Common myeloid progenitor, CD34-positive (primary cell): ENCODE results near the gene TSSC4.
A peak's percentile ranks its signal among the peaks of the same experiment; 100 is the strongest.

Experiments used
- CTCF ChIA-PET: fragments of 350-600 bp; sonication (Branson Sonifier 250); formaldehyde crosslinking; loops from one replicate; lab custom pipeline; 2021; ENCODE audit warnings: antibody characterized with exemption; lab: Charles Lee
- POLR2A ChIA-PET: fragments of 350-600 bp; sonication (Branson Sonifier 250); formaldehyde crosslinking; loops from one replicate; lab custom pipeline; 2021; ENCODE audit warnings: antibody characterized with exemption; lab: Charles Lee
- DNase-seq, 3 donors: peaks; one replicate each; pipeline versions ENCODE4 v3.0.0 to v3.0.0-alpha.2; 2013
- H3K27ac ChIP-seq, 2 experiments: 1 replicate in 1 of 2; 2 replicates in 1 of 2; pipeline ENCODE4 v1.7.0; 2013; ENCODE audit warnings: inconsistent platforms in 2 of 2, low read length in 2 of 2, mild to moderate bottlenecking in 2 of 2, low read depth in 1 of 2, moderate library complexity in 1 of 2; ENCODE audit not compliant: severe bottlenecking in 2 of 2, insufficient read depth in 1 of 2, poor library complexity in 1 of 2
- H3K27me3 ChIP-seq, 5 experiments: replicated peaks in 2 of 5; 1 replicate in 3 of 5; 2 replicates in 2 of 5; pipeline versions ENCODE4 v1.6.1 to v1.7.0; 2013; ENCODE audit warnings: low read length in 4 of 5, mild to moderate bottlenecking in 2 of 5, moderate library complexity in 2 of 5, inconsistent platforms in 1 of 5; ENCODE audit not compliant: insufficient read depth in 5 of 5, control insufficient read depth in 4 of 5
- H3K36me3 ChIP-seq, 4 experiments: 1 replicate in 2 of 4; 2 replicates in 2 of 4; pipeline versions ENCODE4 v1.6.1 to v1.7.0; 2013; ENCODE audit warnings: low read length in 3 of 4, control low read depth in 1 of 4, mild to moderate bottlenecking in 1 of 4; ENCODE audit not compliant: control insufficient read depth in 4 of 4, insufficient read depth in 4 of 4
- H3K4me1 ChIP-seq, 4 experiments: 1 replicate in 3 of 4; 2 replicates in 1 of 4; pipeline versions ENCODE4 v1.6.1 to v1.7.1; 2013; ENCODE audit warnings: low read length in 3 of 4, mild to moderate bottlenecking in 3 of 4, control low read depth in 1 of 4, inconsistent platforms in 1 of 4, moderate library complexity in 1 of 4; ENCODE audit not compliant: control insufficient read depth in 4 of 4, insufficient read depth in 4 of 4; ENCODE audit errors: control extremely low read depth in 1 of 4
- H3K4me3 ChIP-seq, 7 experiments: 1 replicate in 4 of 7; 2 replicates in 3 of 7; pipeline versions ENCODE4 v1.5.1 to v1.7.0; 2013; ENCODE audit warnings: mild to moderate bottlenecking in 7 of 7, low read length in 6 of 7, moderate library complexity in 6 of 7, inconsistent platforms in 2 of 7, low read depth in 2 of 7, control low read depth in 1 of 7; ENCODE audit not compliant: insufficient read depth in 4 of 7, control insufficient read depth in 1 of 7; ENCODE audit errors: extremely low read depth in 1 of 7
- H3K9me3 ChIP-seq, 5 experiments: 1 replicate in 4 of 5; 2 replicates in 1 of 5; pipeline versions ENCODE4 v1.6.1 to v1.7.1; 2013; ENCODE audit warnings: low read length in 4 of 5, mild to moderate bottlenecking in 2 of 5, inconsistent platforms in 1 of 5, low read depth in 1 of 5, moderate library complexity in 1 of 5; ENCODE audit not compliant: control insufficient read depth in 4 of 5, insufficient read depth in 2 of 5; ENCODE audit errors: control extremely low read depth in 1 of 5
- WGBS: methylation state at CpG from one replicate; pipeline ENCODE4 v1.1.5; 2013; ENCODE audit not compliant: insufficient coverage; 5-methylcytosine and 5-hydroxymethylcytosine counted together

Gene TSSC4

DNA sequence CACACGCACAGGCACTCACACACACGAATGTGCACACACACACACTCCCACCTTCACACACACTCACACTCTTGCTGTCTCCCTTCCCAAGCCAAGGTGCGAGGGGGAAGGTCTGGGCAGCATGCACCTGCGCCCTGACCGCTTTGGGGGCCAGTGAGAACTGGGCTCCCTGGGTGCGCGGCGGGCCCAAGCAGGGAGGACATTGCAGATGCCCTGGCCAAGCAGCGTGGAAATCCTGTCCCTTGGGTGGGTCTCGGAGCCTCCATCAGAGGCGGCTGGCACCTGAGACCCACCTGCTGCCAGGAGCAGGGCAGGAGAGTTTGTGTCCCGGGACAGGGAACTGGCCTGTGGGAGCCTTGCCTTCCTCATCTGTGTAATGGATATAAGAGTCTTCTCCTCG, 20.2 kb upstream of the TSSC4 start:
- Histone ChIP-seq H3K27ac (no peak overlapping the region), H3K4me3 (no peak overlapping the region), H3K9me3 (no peaks in the 10 kb centered on the region), H3K27me3 (no peaks in the 10 kb centered on the region), H3K36me3 (peaks cover 0 to 21% (median 16%) of the 10 kb centered on the region in 4 experiments), H3K4me1 (peaks cover 0 to 58% (median 49%) of the 10 kb centered on the region in 4 experiments)
- DNase-seq: no peak
- CTCF ChIA-PET: no interaction called here
- POLR2A ChIA-PET: no interaction called here
- WGBS: 85% methylated on average over 9 of the region's 13 CpGs

DNA sequence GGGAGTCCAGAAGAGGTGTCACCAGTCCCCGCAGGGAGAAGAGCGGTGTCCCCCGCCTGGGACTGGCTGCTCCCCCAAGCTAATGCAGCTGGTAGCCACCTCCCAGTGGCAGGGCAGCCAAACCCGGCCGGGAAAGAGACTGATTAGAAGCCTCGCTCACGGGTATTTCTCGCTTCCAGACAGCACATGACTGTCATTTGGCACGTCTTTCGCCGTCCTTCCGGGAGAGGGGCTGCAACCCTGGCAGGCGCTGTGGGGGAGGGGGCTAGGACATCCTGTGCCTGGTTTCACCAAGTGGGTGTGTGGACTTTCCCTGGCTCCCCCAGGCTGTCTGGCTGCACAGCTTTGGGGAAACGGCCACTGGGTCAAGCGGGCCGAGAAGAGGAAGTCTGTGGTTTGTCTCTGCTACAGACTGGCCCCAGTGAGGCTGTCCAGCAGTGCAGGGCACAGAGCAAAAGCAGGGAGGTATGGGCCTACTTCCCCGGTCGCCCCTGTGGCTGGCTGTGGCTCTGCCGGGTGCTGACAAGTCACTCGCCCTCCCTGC, 19.7 kb upstream of the TSSC4 start:
- Histone ChIP-seq H3K27ac (no peak overlapping the region), H3K36me3 (peaks cover 0 to 26% (median 18%) of the 10 kb centered on the region in 4 experiments)
- CTCF ChIA-PET: no interaction called here

GRCh38 chr11:2381494-2382128, 18.9 kb upstream of the TSSC4 start:
- 96% methylated on average over 11 of the region's 11 CpGs for WGBS
- ChIA-PET CTCF (interaction anchor here (0.5 to 1.5 kb wide), 3 partner anchors 76 to 142 kb away, joined by 3 to 7 read pairs (median 3); no protein-coding TSS in a partner anchor), POLR2A (no interaction called here)
- peaks cover 0 to 67% (median 54%) of the 10 kb centered on the region in 4 experiments for H3K4me1 ChIP-seq
- H3K9me3 ChIP-seq: no peaks in the 10 kb centered on the region
- DNase-seq: no peak
- no peaks in the 10 kb centered on the region for H3K27me3 ChIP-seq
- H3K4me3 ChIP-seq: no peak overlapping the region
- peaks cover 0 to 30% (median 19%) of the 10 kb centered on the region in 4 experiments for H3K36me3 ChIP-seq
- no peak overlapping the region for H3K27ac ChIP-seq

More for the DNA sequence above, 19.7 kb upstream of the TSSC4 start:
- Histone ChIP-seq H3K9me3 (no peaks in the 10 kb centered on the region), H3K4me1 (peaks cover 0 to 61% (median 50%) of the 10 kb centered on the region in 4 experiments), H3K27me3 (no peaks in the 10 kb centered on the region), H3K4me3 (peak overlapping the region in 1 of 7 experiments; percentile 10)
- no peak for DNase-seq
- POLR2A ChIA-PET: no interaction called here
- WGBS: 94% methylated on average over 20 of the region's 20 CpGs

- no peak overlapping the region for H3K4me3 ChIP-seq
- WGBS: 90% methylated on average over 2 of the region's 11 CpGs
- no peak overlapping the region for H3K27ac ChIP-seq
- POLR2A ChIA-PET: interaction anchor here (0.6 kb wide), 1 partner anchor 699 kb away, joined by 3 read pairs; no protein-coding TSS in a partner anchor
- H3K9me3 ChIP-seq: no peaks in the 10 kb centered on the region
- CTCF ChIA-PET: interaction anchor here (1.2 to 1.5 kb wide), 4 partner anchors 77 to 150 kb away, joined by 3 to 7 read pairs (median 3); no protein-coding TSS in a partner anchor
- no peaks in the 10 kb centered on the region for H3K27me3 ChIP-seq
- H3K4me1 ChIP-seq: peaks cover 0 to 68% (median 56%) of the 10 kb centered on the region in 4 experiments
- H3K36me3 ChIP-seq: peaks cover 0 to 34% (median 20%) of the 10 kb centered on the region in 4 experiments
- DNase-seq: no peak
These were observed 18.4 kb upstream of the TSSC4 start for GRCh38 chr11:2382129-2382517.

GRCh38 chr11:2382936-2383851, 17.4 kb upstream of the TSSC4 start:
- WGBS: 60% methylated on average over 23 of the region's 26 CpGs
- CTCF ChIA-PET: interaction anchor here (0.9 to 1.5 kb wide), 9 partner anchors 9 to 149 kb away, joined by 3 to 7 read pairs (median 3); no protein-coding TSS in a partner anchor

DNA sequence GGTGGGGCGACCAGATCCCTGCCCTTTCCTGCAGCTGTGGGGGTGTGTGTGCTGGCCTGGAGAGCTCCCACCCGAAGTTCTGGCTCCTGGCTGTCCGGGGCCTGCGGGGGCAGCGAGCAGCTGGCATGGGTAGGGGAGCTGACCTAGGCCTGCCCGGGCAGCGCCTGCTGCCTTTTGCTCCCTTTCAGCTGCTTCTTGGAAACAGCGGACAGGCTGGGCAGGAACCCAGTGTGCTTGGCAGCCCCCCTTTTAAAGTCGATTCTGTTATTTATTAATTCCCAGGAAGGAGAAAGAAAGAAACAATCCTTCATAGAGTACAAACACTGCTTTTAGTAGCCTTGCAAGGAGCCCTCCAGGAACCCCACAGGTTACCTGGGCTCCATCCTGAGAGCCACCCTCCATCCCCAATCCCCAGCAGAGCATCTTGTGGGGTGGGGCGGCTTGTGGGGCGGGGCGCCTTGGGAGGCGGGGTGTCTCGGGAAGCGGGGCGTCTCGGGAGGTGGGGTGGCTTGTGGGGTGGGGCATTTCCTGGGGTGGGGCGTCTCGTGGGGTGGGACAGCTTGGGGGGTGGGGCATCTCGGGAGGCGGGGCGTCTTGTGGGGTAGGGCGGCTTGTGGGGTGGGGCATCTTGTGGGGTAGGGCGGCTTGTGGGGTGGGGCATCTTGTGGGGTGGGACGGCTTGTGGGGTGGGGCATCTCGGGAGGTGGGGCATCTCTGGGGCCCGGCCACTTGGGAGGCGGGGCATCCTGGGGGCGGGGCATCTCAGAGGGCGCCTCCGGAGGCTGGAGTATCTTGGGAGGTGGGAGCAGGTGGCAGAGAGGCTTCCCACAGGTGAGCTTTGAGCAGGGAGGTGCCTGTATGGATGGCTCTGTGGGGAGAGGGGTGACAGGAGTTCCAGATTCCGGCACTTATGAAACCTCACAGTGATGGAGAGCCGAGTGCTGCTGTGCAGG, 16.4 kb upstream of the TSSC4 start:
- ChIA-PET POLR2A (no interaction called here), CTCF (interaction anchor here (0.9 to 1.4 kb wide), 3 partner anchors 10 to 17 kb away, joined by 3 to 4 read pairs (median 3); no protein-coding TSS in a partner anchor)
- no peak for DNase-seq
- Histone ChIP-seq H3K27me3 (no peaks in the 10 kb centered on the region), H3K9me3 (no peaks in the 10 kb centered on the region), H3K36me3 (peaks cover 0 to 34% (median 24%) of the 10 kb centered on the region in 4 experiments), H3K4me1 (peaks cover 0 to 78% (median 61%) of the 10 kb centered on the region in 4 experiments), H3K27ac (no peak overlapping the region), H3K4me3 (no peak overlapping the region)
- 93% methylated on average over 11 of the region's 33 CpGs for WGBS

More at GRCh38 chr11:2382936-2383851, 17.4 kb upstream of the TSSC4 start:
- no peaks in the 10 kb centered on the region for H3K9me3 ChIP-seq
- peak in 1 of 3 donors; percentile 2 for DNase-seq
- H3K27me3 ChIP-seq: no peaks in the 10 kb centered on the region
- H3K36me3 ChIP-seq: peaks cover 0 to 34% (median 22%) of the 10 kb centered on the region in 4 experiments
- H3K27ac ChIP-seq: no peak overlapping the region
- peaks cover 0 to 78% (median 61%) of the 10 kb centered on the region in 4 experiments for H3K4me1 ChIP-seq
- POLR2A ChIA-PET: interaction anchor here (1.1 kb wide), 1 partner anchor 17 kb away, joined by 4 read pairs; the partner anchor contains the start of gene TSSC4
- peak overlapping the region in 1 of 7 experiments; percentile 11 for H3K4me3 ChIP-seq
